Lung (tissue), 12 donors: ENCODE measurements around the gene SFN. TPM values are rescaled to one million over a fixed set of nuclear protein-coding genes. Genes with fewer than 3 reads are reported as not detected.

Experiments used
- ATAC-seq: fragments of 200-7000 bp; cut with Tn5 transposase; one replicate; pipeline ENCODE4 v1.9.1; 2020; ENCODE audit warnings: moderate number of reproducible peaks; ENCODE audit not compliant: insufficient read depth, low FRiP score
- DNase-seq, 3 donors: peaks; one replicate each; pipeline ENCODE4 v3.0.0-alpha.2; 2013 to 2017
- H3K27ac ChIP-seq, 2 donors: one replicate each; pipeline ENCODE4 v1.5.1; 2013; ENCODE audit warnings: mild to moderate bottlenecking in 2 of 2, moderate library complexity in 2 of 2, control low read depth in 1 of 2, inconsistent platforms in 1 of 2, low read depth in 1 of 2, low read length in 1 of 2
- H3K27me3 ChIP-seq, 3 donors: one replicate each; pipeline ENCODE4 v1.5.1; 2013; ENCODE audit warnings: low read length in 2 of 3; ENCODE audit not compliant: control insufficient read depth in 3 of 3, insufficient read depth in 3 of 3
- H3K36me3 ChIP-seq, 4 donors: one replicate each; pipeline ENCODE4 v1.5.1; 2013; ENCODE audit warnings: low read length in 4 of 4, mild to moderate bottlenecking in 1 of 4, moderate library complexity in 1 of 4; ENCODE audit not compliant: control insufficient read depth in 4 of 4, insufficient read depth in 4 of 4
- H3K4me1 ChIP-seq, 5 donors: one replicate each; pipeline ENCODE4 v1.5.1; 2013; ENCODE audit warnings: low read length in 5 of 5, mild to moderate bottlenecking in 2 of 5, moderate library complexity in 1 of 5; ENCODE audit not compliant: control insufficient read depth in 5 of 5, insufficient read depth in 5 of 5
- H3K4me3 ChIP-seq: one replicate; pipeline ENCODE4 v1.5.1; 2013; ENCODE audit warnings: mild to moderate bottlenecking, control low read depth, moderate library complexity
- H3K9ac ChIP-seq, 2 donors: one replicate each; pipeline ENCODE4 v1.5.1; 2013; ENCODE audit warnings: low read length in 2 of 2, control low read depth in 1 of 2; ENCODE audit not compliant: insufficient read depth in 1 of 2
- H3K9me3 ChIP-seq, 4 donors: one replicate each; pipeline ENCODE4 v1.5.1; 2013; ENCODE audit warnings: low read length in 3 of 4, mild to moderate bottlenecking in 1 of 4, moderate library complexity in 1 of 4; ENCODE audit not compliant: control insufficient read depth in 4 of 4, insufficient read depth in 3 of 4
- WGBS, 2 donors: extraction: QIAGEN DNeasy Blood & Tissue Kit; methylation state at CpG; one replicate each; pipeline ENCODE4 v1.1.7; 2013; 5-methylcytosine and 5-hydroxymethylcytosine counted together
- polyA plus RNA-seq, 2 donors: library from polyadenylated mRNA; stranded (reverse); fragments of 200-250 nt; gene quantifications; one replicate each; pipeline ENCODE4 v1.2.1, GENCODE V29; 2013
- total RNA-seq, 2 donors: library from RNA; depleted of rRNA in 1 of 2; stranded (reverse); fragments of >200 nt in 1 of 2; gene quantifications; one replicate each; pipeline ENCODE4 v1.2.1, GENCODE V29; 2014 to 2021
- TF ChIP-seq, protein P1 (sequence below): IDR thresholded peaks from 2 replicates; pipeline ENCODE4 v1.5.1; 2012; ENCODE audit warnings: mild to moderate bottlenecking; ENCODE audit errors: control extremely low read depth, extremely low read depth
- donor health status: control.
- donor health status: control.
- donor health status: Bipolar disorder and iron deficiency.
- donor health status: healthy.
- donor health status: DM: yes; HTN: yes; CAD: no.

SFN gene
- total and polyA plus RNA-seq, 4 donors = 1.4 to 178 (median 109) TPM

GRCh38 chr1:26856604-26857469 is 6.1 kb upstream of the SFN start:
- H3K4me3 ChIP-seq = no peak overlapping the region
- TF ChIP-seq, protein P1, sequence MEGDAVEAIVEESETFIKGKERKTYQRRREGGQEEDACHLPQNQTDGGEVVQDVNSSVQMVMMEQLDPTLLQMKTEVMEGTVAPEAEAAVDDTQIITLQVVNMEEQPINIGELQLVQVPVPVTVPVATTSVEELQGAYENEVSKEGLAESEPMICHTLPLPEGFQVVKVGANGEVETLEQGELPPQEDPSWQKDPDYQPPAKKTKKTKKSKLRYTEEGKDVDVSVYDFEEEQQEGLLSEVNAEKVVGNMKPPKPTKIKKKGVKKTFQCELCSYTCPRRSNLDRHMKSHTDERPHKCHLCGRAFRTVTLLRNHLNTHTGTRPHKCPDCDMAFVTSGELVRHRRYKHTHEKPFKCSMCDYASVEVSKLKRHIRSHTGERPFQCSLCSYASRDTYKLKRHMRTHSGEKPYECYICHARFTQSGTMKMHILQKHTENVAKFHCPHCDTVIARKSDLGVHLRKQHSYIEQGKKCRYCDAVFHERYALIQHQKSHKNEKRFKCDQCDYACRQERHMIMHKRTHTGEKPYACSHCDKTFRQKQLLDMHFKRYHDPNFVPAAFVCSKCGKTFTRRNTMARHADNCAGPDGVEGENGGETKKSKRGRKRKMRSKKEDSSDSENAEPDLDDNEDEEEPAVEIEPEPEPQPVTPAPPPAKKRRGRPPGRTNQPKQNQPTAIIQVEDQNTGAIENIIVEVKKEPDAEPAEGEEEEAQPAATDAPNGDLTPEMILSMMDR = no peak
- WGBS, 2 donors = 84 to 86% methylated on average over 16 to 21 of the region's 21 CpGs
- H3K9ac ChIP-seq = no peak overlapping the region
- peaks cover 5 to 39% (median 13%) of the 10 kb centered on the region in 4 donors for H3K36me3 ChIP-seq
- DNase-seq (no peak), ATAC-seq (no peak)
- H3K4me1 ChIP-seq = no peaks in the 10 kb centered on the region
- no peaks in the 10 kb centered on the region for H3K9me3 ChIP-seq
- H3K27ac ChIP-seq = no peak overlapping the region
- no peaks in the 10 kb centered on the region for H3K27me3 ChIP-seq

DNA sequence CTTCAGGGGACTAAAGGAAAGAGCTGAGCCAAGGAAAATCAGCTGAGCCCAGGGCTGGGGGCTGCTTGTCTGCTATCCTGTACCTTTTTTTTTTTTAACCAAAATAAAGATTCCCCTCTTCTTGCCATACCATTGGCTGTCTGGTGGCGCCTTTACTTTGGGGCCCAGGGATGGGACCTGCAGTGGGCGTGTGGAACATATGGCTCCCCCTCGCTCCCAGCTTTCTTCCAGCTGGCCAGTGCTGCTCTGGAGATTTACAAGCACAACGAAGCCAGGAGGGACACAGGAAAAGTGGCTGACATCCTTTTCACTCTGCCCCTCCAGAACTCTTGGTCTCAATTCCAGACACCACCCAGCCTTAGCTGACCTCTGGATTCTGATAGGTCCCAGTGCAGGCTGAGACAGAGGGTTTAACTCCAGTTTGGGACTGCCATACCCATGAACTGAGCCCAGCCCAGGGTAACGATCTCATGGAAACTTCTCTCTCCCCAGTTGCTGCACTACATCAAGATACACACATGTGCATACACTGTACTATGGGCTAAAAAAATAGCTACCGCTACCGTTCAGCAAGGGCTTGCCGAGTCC is 5.4 kb upstream of the SFN start:
- ATAC-seq (no peak), DNase-seq (no peak)
- TF ChIP-seq, protein P1 = no peak
- Histone ChIP-seq H3K9me3 (no peaks in the 10 kb centered on the region), H3K9ac (no peak overlapping the region), H3K27ac (no peak overlapping the region), H3K27me3 (no peaks in the 10 kb centered on the region), H3K36me3 (peaks cover 0 to 33% (median 12%) of the 10 kb centered on the region in 4 donors), H3K4me1 (no peaks in the 10 kb centered on the region), H3K4me3 (no peak overlapping the region)
- WGBS, 2 donors = 89 to 92% methylated on average over 8 of the region's 8 CpGs

DNA sequence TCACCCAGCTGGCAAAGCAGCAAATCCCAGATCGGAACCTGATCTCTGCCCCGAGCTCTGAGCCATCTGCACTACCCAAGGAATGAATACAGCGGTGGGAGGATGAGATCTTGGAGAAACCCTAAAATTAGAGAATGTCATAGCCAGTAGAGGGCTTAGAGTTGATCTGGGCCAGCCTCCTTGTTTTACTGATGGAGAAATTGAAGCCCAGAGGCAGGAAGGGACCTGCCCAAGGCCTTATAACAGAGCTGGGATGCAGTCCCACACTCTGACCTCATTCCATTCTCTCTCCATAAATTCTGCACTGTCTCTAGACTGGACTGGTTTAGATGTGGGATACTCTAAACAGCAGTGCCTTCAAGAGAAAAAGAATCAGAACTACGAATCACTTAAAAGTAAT is 4.8 kb upstream of the SFN start:
- Histone ChIP-seq H3K9me3 (no peaks in the 10 kb centered on the region), H3K4me1 (no peaks in the 10 kb centered on the region), H3K9ac (no peak overlapping the region), H3K27ac (no peak overlapping the region), H3K27me3 (no peaks in the 10 kb centered on the region), H3K36me3 (peaks cover 0 to 31% (median 9%) of the 10 kb centered on the region in 4 donors), H3K4me3 (no peak overlapping the region)
- 91 to 95% methylated on average over 4 of the region's 4 CpGs for WGBS, 2 donors
- DNase-seq (no peak), ATAC-seq (no peak)
- TF ChIP-seq, protein P1 = no peak
